Measurements from ENCODE around the gene CDCA8. TPM values are rescaled to one million over a fixed set of nuclear protein-coding genes. Genes with fewer than 3 reads are reported as not detected.

CDCA8 gene
- total and polyA plus RNA-seq, 2 of the 8 experiments (the other 6 are each of a cell fraction or from before 2014, with no cell fraction given) = 43.9 to 46.2 TPM

DNA sequence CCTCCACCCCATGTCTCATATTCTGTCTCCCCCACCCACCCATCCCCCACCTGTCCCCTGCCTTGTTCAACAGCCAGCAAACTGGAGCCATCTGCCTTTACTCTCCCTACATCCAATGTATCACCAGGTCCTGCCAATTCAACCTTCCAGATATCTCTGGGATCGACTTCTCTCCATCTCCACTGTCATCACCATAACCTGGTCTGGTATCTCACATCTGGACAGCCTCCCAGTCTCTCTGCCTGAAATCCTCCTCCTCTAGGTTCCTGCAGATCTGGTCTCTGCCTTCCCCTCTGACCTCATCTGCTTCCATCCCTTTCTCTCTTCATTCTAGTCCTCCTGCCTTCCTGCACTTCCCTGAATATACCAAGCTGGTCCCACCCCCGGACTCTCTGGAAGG is 22.2 kb upstream of the CDCA8 start:
- Histone ChIP-seq H2BK120ac (replicated peaks; ENCODE audit: low read depth, low read length) (no peak overlapping the region), H4K5ac (ENCODE audit: insufficient read length, low read depth, low read length) (no peak overlapping the region), H4K20me1 (replicated peaks in 1 of 2; ENCODE audit: control insufficient read depth in 1 of 2, insufficient read depth in 2 of 2, low read length in 2 of 2) (no peaks in the 10 kb centered on the region), H4K91ac (replicated peaks; ENCODE audit: insufficient read length, low read length) (no peak overlapping the region), H2AK5ac (ENCODE audit: low read depth, low read length) (no peak overlapping the region), H2BK20ac (ENCODE audit: low read length) (no peak overlapping the region), H3K4me2 (ENCODE audit: insufficient read depth in 1 of 2, low read depth in 2 of 2, low read length in 2 of 2) (no peak overlapping the region), H3K56ac (replicated peaks; ENCODE audit: insufficient read length, low read depth, low read length) (no peak overlapping the region), H3K4ac (replicated peaks; ENCODE audit: insufficient read length, low read depth, low read length) (no peak overlapping the region), H3K4me3 (ENCODE audit: extremely low read depth in 1 of 4, insufficient read depth in 2 of 4, low read depth in 3 of 4, low read length in 4 of 4) (no peak overlapping the region), H3K27ac (ENCODE audit: low read depth, low read length) (no peak overlapping the region), H3K18ac (ENCODE audit: extremely low read depth, low read length) (no peak overlapping the region), H3K79me2 (ENCODE audit: control insufficient read depth in 1 of 2, insufficient read depth in 2 of 2, low read length in 2 of 2) (no peaks in the 10 kb centered on the region), H3K9me3 (ENCODE audit: insufficient read depth in 2 of 2, low read depth in 1 of 2, low read length in 1 of 2) (no peaks in the 10 kb centered on the region), H2BK5ac (ENCODE audit: low read depth, low read length) (no peak overlapping the region), H2AFZ (ENCODE audit: low read length) (no peak overlapping the region), H3K27me3 (replicated peaks in 1 of 4; ENCODE audit: control insufficient read depth in 3 of 4, extremely low read depth in 1 of 4, insufficient read depth in 3 of 4, low read length in 3 of 4) (peaks cover 0 to 2% (median 0%) of the 10 kb centered on the region in 4 experiments; a peak in 1 of 7 replicates), H3K36me3 (ENCODE audit: control insufficient read depth in 2 of 4, insufficient read depth in 4 of 4, low read length in 3 of 4) (no peaks in the 10 kb centered on the region), H3K9ac (replicated peaks in 1 of 4; ENCODE audit: extremely low read depth in 1 of 4, low read depth in 3 of 4, low read length in 3 of 4) (no peak overlapping the region), H3K79me1 (ENCODE audit: low read depth, low read length) (no peaks in the 10 kb centered on the region), H4K8ac (ENCODE audit: extremely low read depth, insufficient read depth, low read length) (no peak overlapping the region), H3K23ac (ENCODE audit: insufficient read length) (no peak overlapping the region), H2BK12ac (ENCODE audit: low read depth, low read length) (no peak overlapping the region), H3K23me2 (ENCODE audit: low read depth, low read length) (no peaks in the 10 kb centered on the region; the same call in 1 of the 2 replicates), H2BK15ac (ENCODE audit: low read length) (no peak overlapping the region), H3K4me1 (replicated peaks in 1 of 4; ENCODE audit: control insufficient read depth in 3 of 4, insufficient read depth in 4 of 4, low read length in 3 of 4) (peaks cover 0 to 10% (median 1%) of the 10 kb centered on the region in 4 experiments; a peak in 3 of 7 replicates), H3K14ac (ENCODE audit: insufficient read length) (no peak overlapping the region)
- DNase-seq (ENCODE audit: low read depth in 1 of 2, low spot score in 2 of 2) = no peak
- POLR2A ChIA-PET (ENCODE audit: partially characterized antibody) = interaction anchor here (1.6 kb wide), 1 partner anchor 37 kb away, joined by 3 read pairs; no protein-coding TSS in a partner anchor
- FAIRE-seq = no peak
- CTCF ChIA-PET (ENCODE audit: partially characterized antibody) = interaction anchor here (20.8 kb wide), 1 partner anchor 67 kb away, joined by 400 read pairs; no protein-coding TSS in a partner anchor
- 88% methylated on average over 2 of the region's 2 CpGs; no CpG with 5 or more reads in 1 of the 2 experiments for WGBS, 2 experiments (ENCODE audit: extremely low coverage in 1 of 2, insufficient coverage in 1 of 2, insufficient read length in 1 of 2, insufficient replicate concordance in 2 of 2, low coverage in 1 of 2, low lambda C conversion rate in 2 of 2, missing lambda C conversion rate in 1 of 2)
- no peak for TF ChIP-seq CTBP2 (IDR thresholded peaks at IDR 0.05; ENCODE audit: borderline replicate concordance, insufficient read depth, insufficient read length, low read length)
- TF ChIP-seq EZH2 (IDR thresholded peaks at IDR 0.05; ENCODE audit: low read depth, low read length, severe bottlenecking) = no peak
- TF ChIP-seq RFX5 (IDR thresholded peaks at IDR 0.05; ENCODE audit: borderline replicate concordance, low read depth, low read length) = no peak
- TF ChIP-seq TEAD4 (IDR thresholded peaks at IDR 0.05; ENCODE audit: low read depth, low read length) = no peak
- no peak for TF ChIP-seq SIX5 (IDR thresholded peaks at IDR 0.05; ENCODE audit: low read depth, low read length)
- no peak for TF ChIP-seq BRCA1 (IDR thresholded peaks at IDR 0.05; ENCODE audit: low read depth, low read length)
- TF ChIP-seq POU5F1 (IDR thresholded peaks at IDR 0.05; ENCODE audit: low read depth, low read length) = no peak
- no peak for TF ChIP-seq TBP (IDR thresholded peaks at IDR 0.05; ENCODE audit: low read depth, low read length)
- TF ChIP-seq JUND (IDR thresholded peaks at IDR 0.05; ENCODE audit: low read length) = no peak
- no peak for TF ChIP-seq SIN3A (conservative IDR thresholded peaks at IDR 0.05 in 1 of 2, IDR thresholded peaks at IDR 0.05 in 1 of 2; ENCODE audit: low read depth in 1 of 2, low read length in 2 of 2)
- no peak for TF ChIP-seq TAF1 (IDR thresholded peaks at IDR 0.05; ENCODE audit: low read depth, low read length)
- no peak for TF ChIP-seq SP2 (IDR thresholded peaks at IDR 0.05; ENCODE audit: low read length)

Measured in H1 (cell line).